Hepatocyte (in vitro differentiated cells): ENCODE measurements around the gene ADSL.

Source experiments
- EZH2 ChIP-seq: fragments of 200-600 bp; sonication (generic); IDR thresholded peaks from 2 replicates; pipeline ENCODE4 v1.6.1; 2016; ENCODE audit warnings: antibody characterized with exemption, mild to moderate bottlenecking, borderline replicate concordance
- TF ChIP-seq, protein P1 (sequence below): fragments of 200-600 bp; sonication (generic); IDR thresholded peaks from 2 replicates; pipeline ENCODE4 v1.5.1; 2016; ENCODE audit warnings: antibody characterized with exemption, mild to moderate bottlenecking; ENCODE audit not compliant: poor library complexity

DNA sequence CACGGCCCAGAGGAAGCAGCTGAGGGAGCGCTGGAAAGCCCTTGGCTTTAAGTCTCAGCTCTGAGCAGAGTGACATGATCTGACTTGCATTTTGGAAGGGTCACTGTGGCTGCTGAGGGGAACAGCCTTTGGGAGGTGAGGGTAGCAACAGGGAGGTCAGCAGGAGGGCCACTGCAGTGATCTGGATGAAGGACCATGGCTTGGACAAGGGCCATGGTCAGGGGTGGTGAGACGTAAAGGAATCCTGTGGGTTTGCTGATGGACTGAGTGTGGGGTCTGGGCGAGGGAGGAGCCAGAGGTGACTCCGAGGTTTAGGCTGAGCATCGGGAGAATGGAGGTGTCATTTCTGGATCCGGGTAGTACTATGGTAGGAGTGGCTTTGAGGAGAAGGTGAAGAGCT is 57.4 kb downstream of the ADSL start:
- TF ChIP-seq, protein P1, sequence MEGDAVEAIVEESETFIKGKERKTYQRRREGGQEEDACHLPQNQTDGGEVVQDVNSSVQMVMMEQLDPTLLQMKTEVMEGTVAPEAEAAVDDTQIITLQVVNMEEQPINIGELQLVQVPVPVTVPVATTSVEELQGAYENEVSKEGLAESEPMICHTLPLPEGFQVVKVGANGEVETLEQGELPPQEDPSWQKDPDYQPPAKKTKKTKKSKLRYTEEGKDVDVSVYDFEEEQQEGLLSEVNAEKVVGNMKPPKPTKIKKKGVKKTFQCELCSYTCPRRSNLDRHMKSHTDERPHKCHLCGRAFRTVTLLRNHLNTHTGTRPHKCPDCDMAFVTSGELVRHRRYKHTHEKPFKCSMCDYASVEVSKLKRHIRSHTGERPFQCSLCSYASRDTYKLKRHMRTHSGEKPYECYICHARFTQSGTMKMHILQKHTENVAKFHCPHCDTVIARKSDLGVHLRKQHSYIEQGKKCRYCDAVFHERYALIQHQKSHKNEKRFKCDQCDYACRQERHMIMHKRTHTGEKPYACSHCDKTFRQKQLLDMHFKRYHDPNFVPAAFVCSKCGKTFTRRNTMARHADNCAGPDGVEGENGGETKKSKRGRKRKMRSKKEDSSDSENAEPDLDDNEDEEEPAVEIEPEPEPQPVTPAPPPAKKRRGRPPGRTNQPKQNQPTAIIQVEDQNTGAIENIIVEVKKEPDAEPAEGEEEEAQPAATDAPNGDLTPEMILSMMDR, result no peak
- TF ChIP-seq EZH2, result no peak
